Measurements from ENCODE around the gene SLC9A9. TPM values are rescaled to one million over a fixed set of nuclear protein-coding genes. Genes with fewer than 3 reads are reported as not detected.
"Not testable (repeated sequence)": the region's sequence is repeated elsewhere in the genome, so short reads cannot be mapped to it uniquely, and the experiment has no call there.

SLC9A9 gene
- total RNA-seq, 2 donors from 2014 or later: 1.3 to 3.7 TPM

GRCh38 chr3:143697975-143698374 is 150.3 kb downstream of the SLC9A9 start:
- H3K27ac Mint-ChIP-seq: no peak overlapping the region
- Histone ChIP-seq H3K27ac (ENCODE audit: low read depth, low read length) (no peak overlapping the region), H3K4me1 (ENCODE audit: control insufficient read depth, insufficient read depth, low read length) (no peaks in the 10 kb centered on the region), H3K36me3 (ENCODE audit: control insufficient read depth, insufficient read depth, low read length) (no peaks in the 10 kb centered on the region), H3K9me3 (ENCODE audit: control insufficient read depth, low read length) (no peaks in the 10 kb centered on the region), H3K9ac (ENCODE audit: extremely low read depth, low read length, poor library complexity, severe bottlenecking) (no peak overlapping the region), H3K27me3 (ENCODE audit: control insufficient read depth, insufficient read depth, low read length, poor library complexity, severe bottlenecking) (no peaks in the 10 kb centered on the region), H3K4me3 (ENCODE audit: low read length) (no peak overlapping the region)
- peak; percentile 45 for TF ChIP-seq CTCF (conservative IDR thresholded peaks at IDR 0.05)
- no peaks in the 10 kb centered on the region for H3K27me3 Mint-ChIP-seq (ENCODE audit: insufficient read depth)
- no peaks in the 10 kb centered on the region for H3K36me3 Mint-ChIP-seq (ENCODE audit: low read depth)
- 94 to 100% methylated on average over 3 to 4 of the region's 4 CpGs for WGBS, 2 experiments (ENCODE audit: insufficient coverage in 1 of 2, insufficient read length in 1 of 2)
- no peak overlapping the region for H3K4me3 Mint-ChIP-seq
- no peak for DNase-seq
- peaks cover 5% of the 10 kb centered on the region for H3K9me3 Mint-ChIP-seq
- peaks cover 10% of the 10 kb centered on the region for H3K4me1 Mint-ChIP-seq

- H3K9me3 Mint-ChIP-seq; H3K27ac Mint-ChIP-seq; DNase-seq; H3K9me3 ChIP-seq (ENCODE audit: control insufficient read depth, low read length); H3K36me3 ChIP-seq (ENCODE audit: control insufficient read depth, insufficient read depth, low read length); H3K4me3 ChIP-seq (ENCODE audit: low read length); H3K9ac ChIP-seq (ENCODE audit: extremely low read depth, low read length, poor library complexity, severe bottlenecking); H3K4me1 ChIP-seq (ENCODE audit: control insufficient read depth, insufficient read depth, low read length); H3K27ac ChIP-seq (ENCODE audit: low read depth, low read length); H3K27me3 Mint-ChIP-seq (ENCODE audit: insufficient read depth); H3K4me1 Mint-ChIP-seq; H3K27me3 ChIP-seq (ENCODE audit: control insufficient read depth, insufficient read depth, low read length, poor library complexity, severe bottlenecking); H3K4me3 Mint-ChIP-seq; H3K36me3 Mint-ChIP-seq (ENCODE audit: low read depth): not testable (repeated sequence)
- WGBS, 2 experiments (ENCODE audit: insufficient coverage in 1 of 2, insufficient read length in 1 of 2): 90% methylated on average over 2 of the region's 2 CpGs; no CpG with 5 or more reads in 1 of the 2 experiments
Measured at GRCh38 chr3:143695333-143695732, 152.9 kb downstream of the SLC9A9 start.

- Histone ChIP-seq H3K27me3 (ENCODE audit: control insufficient read depth, insufficient read depth, low read length, poor library complexity, severe bottlenecking) (no peaks in the 10 kb centered on the region), H3K4me3 (ENCODE audit: low read length) (no peak overlapping the region), H3K9me3 (ENCODE audit: control insufficient read depth, low read length) (no peaks in the 10 kb centered on the region), H3K36me3 (ENCODE audit: control insufficient read depth, insufficient read depth, low read length) (no peaks in the 10 kb centered on the region), H3K27ac (ENCODE audit: low read depth, low read length) (no peak overlapping the region), H3K4me1 (ENCODE audit: control insufficient read depth, insufficient read depth, low read length) (no peaks in the 10 kb centered on the region), H3K9ac (ENCODE audit: extremely low read depth, low read length, poor library complexity, severe bottlenecking) (no peak overlapping the region)
- Mint-ChIP-seq H3K4me3 (no peak overlapping the region), H3K4me1 (no peaks in the 10 kb centered on the region), H3K36me3 (ENCODE audit: low read depth) (no peaks in the 10 kb centered on the region), H3K27me3 (ENCODE audit: insufficient read depth) (no peaks in the 10 kb centered on the region), H3K27ac (no peak overlapping the region), H3K9me3 (peaks cover 5% of the 10 kb centered on the region)
- no peak for TF ChIP-seq CTCF (conservative IDR thresholded peaks at IDR 0.05)
- no peak for DNase-seq
- WGBS, 2 experiments (ENCODE audit: insufficient coverage in 1 of 2, insufficient read length in 1 of 2): 82% methylated on average over 1 of the region's 1 CpG; no CpG with 5 or more reads in 1 of the 2 experiments
Measured at GRCh38 chr3:143693506-143693905, 154.8 kb downstream of the SLC9A9 start.

- Histone ChIP-seq H3K4me1 (ENCODE audit: control insufficient read depth, insufficient read depth, low read length) (no peaks in the 10 kb centered on the region), H3K9me3 (ENCODE audit: control insufficient read depth, low read length) (no peaks in the 10 kb centered on the region), H3K27ac (ENCODE audit: low read depth, low read length) (no peak overlapping the region), H3K27me3 (ENCODE audit: control insufficient read depth, insufficient read depth, low read length, poor library complexity, severe bottlenecking) (no peaks in the 10 kb centered on the region), H3K36me3 (ENCODE audit: control insufficient read depth, insufficient read depth, low read length) (no peaks in the 10 kb centered on the region), H3K9ac (ENCODE audit: extremely low read depth, low read length, poor library complexity, severe bottlenecking) (no peak overlapping the region), H3K4me3 (ENCODE audit: low read length) (no peak overlapping the region)
- H3K27ac Mint-ChIP-seq: no peak overlapping the region
- no peak overlapping the region for H3K4me3 Mint-ChIP-seq
- H3K9me3 Mint-ChIP-seq: no peaks in the 10 kb centered on the region
- WGBS, 2 experiments (ENCODE audit: insufficient coverage in 1 of 2, insufficient read length in 1 of 2): 81 to 94% methylated on average over 4 to 5 of the region's 5 CpGs
- H3K36me3 Mint-ChIP-seq (ENCODE audit: low read depth): no peaks in the 10 kb centered on the region
- no peak for DNase-seq
- no peaks in the 10 kb centered on the region for H3K4me1 Mint-ChIP-seq
- TF ChIP-seq CTCF (conservative IDR thresholded peaks at IDR 0.05): no peak
- no peaks in the 10 kb centered on the region for H3K27me3 Mint-ChIP-seq (ENCODE audit: insufficient read depth)
Measured at GRCh38 chr3:143686638-143687197, 161.6 kb downstream of the SLC9A9 start.
